Measurements from ENCODE around the gene LMTK2. TPM values are rescaled to one million over a fixed set of nuclear protein-coding genes. Genes with fewer than 3 reads are reported as not detected.

LMTK2 gene
- total and polyA plus RNA-seq, 3 donors from 2014 or later, result 16.1 to 36.1 (median 35.5) TPM

DNA sequence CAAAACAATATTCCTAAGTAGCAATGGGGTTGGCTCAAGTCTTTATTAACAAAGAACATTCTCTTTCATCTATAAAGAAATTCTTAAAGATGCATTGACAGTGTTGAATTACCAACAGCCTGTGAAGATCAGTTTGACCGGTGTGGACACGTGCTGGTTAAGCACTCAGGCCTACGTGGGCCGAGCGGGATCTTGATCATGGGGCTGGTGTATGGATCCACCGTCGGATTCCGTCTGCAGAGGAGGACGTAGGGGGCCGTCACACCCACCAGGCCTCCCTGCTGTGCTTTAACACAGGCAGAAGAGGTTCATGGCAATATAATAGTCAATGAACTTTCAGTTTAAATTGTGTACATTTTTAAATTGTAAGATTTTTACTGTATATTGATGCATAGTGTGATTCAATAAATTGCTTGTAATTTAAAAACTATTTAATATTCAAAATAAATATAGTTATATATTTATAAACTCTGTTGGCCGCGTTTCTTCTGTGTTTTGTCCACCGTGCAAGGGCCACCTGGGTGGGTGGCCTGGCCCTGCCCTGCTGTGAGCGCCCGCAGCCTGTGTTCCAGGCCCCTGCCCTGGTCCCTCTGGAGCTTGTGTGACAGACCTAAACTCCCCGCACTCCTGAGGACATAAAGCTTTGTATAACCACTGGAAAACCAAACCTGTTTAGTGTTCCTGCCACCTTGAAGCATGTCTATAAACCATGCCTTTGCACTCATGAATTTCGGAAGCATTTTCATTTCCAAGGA is 102.7 kb downstream of the LMTK2 start:
- WGBS, 2 donors, result 88 to 89% methylated on average over 17 of the region's 17 CpGs

DNA sequence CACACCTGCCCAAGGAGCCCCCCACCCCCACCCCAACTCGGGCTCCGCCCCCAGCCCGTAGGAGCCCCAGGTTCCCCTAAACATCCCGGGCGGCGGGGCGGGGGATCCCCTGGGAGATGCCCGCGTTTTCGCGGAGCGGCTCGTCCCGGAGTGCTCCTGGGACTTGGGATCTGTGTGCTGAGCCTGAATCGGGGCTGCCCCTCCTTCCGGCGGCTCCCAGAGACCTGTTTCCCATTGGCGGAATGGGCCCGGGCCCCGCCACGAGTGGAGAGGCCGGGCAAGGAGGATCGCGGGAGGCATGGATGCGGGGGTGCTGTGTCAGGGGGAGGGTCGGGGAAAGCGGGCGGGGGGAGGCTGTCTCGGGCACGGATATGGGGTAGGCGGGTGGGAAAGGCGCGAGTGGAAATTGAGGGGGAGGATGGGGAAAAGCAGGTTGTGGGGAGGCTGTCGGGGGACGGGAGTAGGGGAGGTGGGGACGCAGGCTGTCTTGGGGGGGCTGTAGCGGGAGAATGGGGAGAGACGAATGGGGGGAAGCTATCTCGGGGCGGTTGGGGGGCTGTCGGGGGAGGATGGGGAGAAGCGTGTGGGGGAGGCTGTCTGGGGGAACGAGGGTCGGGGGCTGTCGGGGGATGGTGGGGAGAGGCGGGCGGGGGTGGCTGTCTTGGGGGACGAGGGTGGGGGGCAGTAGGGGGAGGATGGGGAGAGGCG is 104.0 kb downstream of the LMTK2 start:
- no peak for TF ChIP-seq POLR2A (IDR thresholded peaks at IDR 0.05)
- TF ChIP-seq, protein P1, sequence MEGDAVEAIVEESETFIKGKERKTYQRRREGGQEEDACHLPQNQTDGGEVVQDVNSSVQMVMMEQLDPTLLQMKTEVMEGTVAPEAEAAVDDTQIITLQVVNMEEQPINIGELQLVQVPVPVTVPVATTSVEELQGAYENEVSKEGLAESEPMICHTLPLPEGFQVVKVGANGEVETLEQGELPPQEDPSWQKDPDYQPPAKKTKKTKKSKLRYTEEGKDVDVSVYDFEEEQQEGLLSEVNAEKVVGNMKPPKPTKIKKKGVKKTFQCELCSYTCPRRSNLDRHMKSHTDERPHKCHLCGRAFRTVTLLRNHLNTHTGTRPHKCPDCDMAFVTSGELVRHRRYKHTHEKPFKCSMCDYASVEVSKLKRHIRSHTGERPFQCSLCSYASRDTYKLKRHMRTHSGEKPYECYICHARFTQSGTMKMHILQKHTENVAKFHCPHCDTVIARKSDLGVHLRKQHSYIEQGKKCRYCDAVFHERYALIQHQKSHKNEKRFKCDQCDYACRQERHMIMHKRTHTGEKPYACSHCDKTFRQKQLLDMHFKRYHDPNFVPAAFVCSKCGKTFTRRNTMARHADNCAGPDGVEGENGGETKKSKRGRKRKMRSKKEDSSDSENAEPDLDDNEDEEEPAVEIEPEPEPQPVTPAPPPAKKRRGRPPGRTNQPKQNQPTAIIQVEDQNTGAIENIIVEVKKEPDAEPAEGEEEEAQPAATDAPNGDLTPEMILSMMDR (IDR thresholded peaks at IDR 0.05), result no peak
- H3K4me3 ChIP-seq, result peak overlapping the region; percentile 19 to 27
- intact Hi-C loops (cut with DNase I; ENCODE audit: low total_unique reads), result no loop called here
- no peaks in the 10 kb centered on the region for H3K36me3 ChIP-seq (ENCODE audit: low read depth, missing control alignments)
- no peaks in the 10 kb centered on the region for H3K4me1 ChIP-seq
- no peak overlapping the region for H3K27ac ChIP-seq
- DNase-seq, result no peak
- H3K27me3 ChIP-seq, result no peaks in the 10 kb centered on the region
- WGBS, 2 donors, result 4% methylated on average over 28 of the region's 49 CpGs; no CpG with 5 or more reads in 1 of the 2 donors
- H3K9me3 ChIP-seq, result no peaks in the 10 kb centered on the region

More for the DNA sequence above, 102.7 kb downstream of the LMTK2 start:
- TF ChIP-seq, protein P1 (IDR thresholded peaks at IDR 0.05), result no peak
- TF ChIP-seq POLR2A (IDR thresholded peaks at IDR 0.05), result no peak
- no peak for DNase-seq
- H3K27ac ChIP-seq, result no peak overlapping the region
- H3K27me3 ChIP-seq, result no peaks in the 10 kb centered on the region
- H3K9me3 ChIP-seq, result no peaks in the 10 kb centered on the region
- no peak overlapping the region for H3K4me3 ChIP-seq
- no peaks in the 10 kb centered on the region for H3K4me1 ChIP-seq
- H3K36me3 ChIP-seq (ENCODE audit: low read depth, missing control alignments), result no peaks in the 10 kb centered on the region
- intact Hi-C loops (cut with DNase I; ENCODE audit: low total_unique reads), result no loop called here

DNA sequence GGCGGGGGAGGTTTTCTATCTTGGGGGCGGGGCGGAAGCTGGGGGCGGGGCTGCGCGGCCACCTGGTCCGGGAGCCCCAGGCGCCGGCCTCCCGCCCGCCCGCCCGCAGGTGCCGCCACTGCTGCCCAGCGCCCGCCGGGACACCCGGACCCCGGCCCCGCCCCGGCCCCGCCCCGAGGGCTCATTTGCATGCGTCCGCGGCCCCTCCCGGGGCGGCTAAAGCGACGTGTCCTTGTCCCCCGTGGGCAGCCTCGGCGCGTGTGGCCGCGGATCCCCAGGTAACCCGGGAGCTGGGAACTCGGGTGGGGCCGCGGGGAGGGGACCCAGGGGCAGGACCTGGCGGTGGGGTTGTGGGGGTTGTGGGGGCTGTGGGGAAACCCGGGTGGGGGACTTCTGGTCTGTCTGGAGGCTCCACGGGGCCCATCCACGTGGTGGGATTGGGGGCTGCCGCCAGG is 104.6 kb downstream of the LMTK2 start, which contains the start of gene BHLHA15:
TSS of gene BHLHA15 (plus strand) at position 219 of the 455 bp plus-strand sequence. CDS start 871 bp downstream, outside the sequence.
- intact Hi-C loops (cut with DNase I; ENCODE audit: low total_unique reads), result no loop called here
- 2% methylated on average over 18 of the region's 45 CpGs; no CpG with 5 or more reads in 1 of the 2 donors for WGBS, 2 donors
- Histone ChIP-seq H3K36me3 (ENCODE audit: low read depth, missing control alignments) (no peaks in the 10 kb centered on the region), H3K27me3 (no peaks in the 10 kb centered on the region), H3K4me1 (no peaks in the 10 kb centered on the region), H3K4me3 (peak within 1 kb of the TSS; percentile 19 to 31), H3K27ac (no peak within 1 kb of the TSS), H3K9me3 (no peaks in the 10 kb centered on the region)
- DNase-seq, result no peak
- TF ChIP-seq, protein P1 (IDR thresholded peaks at IDR 0.05), result no peak
- no peak for TF ChIP-seq POLR2A (IDR thresholded peaks at IDR 0.05)

DNA sequence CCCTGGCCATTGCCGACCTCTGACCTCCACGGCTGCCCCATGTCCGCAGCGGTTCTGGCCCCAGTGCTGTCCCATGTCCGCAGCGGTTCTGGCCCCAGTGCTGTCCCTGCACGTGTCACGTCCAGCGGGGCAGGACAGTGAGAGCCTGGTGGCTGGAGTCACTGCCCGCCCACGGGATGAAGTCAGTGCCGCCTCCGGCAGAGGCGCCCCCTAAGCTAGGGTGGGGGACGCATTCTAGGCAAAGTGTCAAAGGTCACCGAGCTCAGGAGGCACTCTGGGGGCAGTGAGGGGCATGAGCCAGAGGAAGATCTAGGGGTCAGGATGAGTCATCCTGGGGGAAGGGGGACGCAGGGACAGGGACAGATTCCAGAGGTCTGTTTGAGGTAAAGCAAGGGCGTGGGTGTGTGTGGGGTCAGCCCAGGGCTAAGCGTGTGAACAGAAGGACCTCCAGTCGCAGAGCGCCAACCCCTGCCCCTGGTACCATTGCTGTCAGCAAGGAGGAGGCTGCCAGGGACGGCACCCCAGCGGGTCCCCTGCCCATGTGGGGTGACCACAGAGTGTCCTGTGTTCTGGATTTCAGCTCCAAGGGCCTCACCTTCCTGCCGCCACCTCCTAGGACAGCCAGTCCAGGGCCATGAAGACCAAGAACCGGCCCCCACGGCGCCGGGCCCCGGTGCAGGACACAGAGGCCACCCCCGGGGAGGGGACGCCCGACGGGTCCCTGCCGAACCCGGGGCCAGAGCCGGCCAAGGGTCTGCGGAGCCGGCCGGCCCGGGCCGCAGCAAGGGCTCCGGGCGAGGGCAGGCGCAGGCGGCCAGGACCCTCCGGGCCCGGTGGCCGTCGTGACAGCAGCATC is 105.2 kb downstream of the LMTK2 start:
- peak overlapping the region in 1 of 2 donors; percentile 31 for H3K4me3 ChIP-seq
- H3K4me1 ChIP-seq, result no peaks in the 10 kb centered on the region
- intact Hi-C loops (cut with DNase I; ENCODE audit: low total_unique reads), result no loop called here
- no peak for DNase-seq
- no peaks in the 10 kb centered on the region for H3K36me3 ChIP-seq (ENCODE audit: low read depth, missing control alignments)
- no peak for TF ChIP-seq POLR2A (IDR thresholded peaks at IDR 0.05)
- TF ChIP-seq, protein P1 (IDR thresholded peaks at IDR 0.05), result no peak
- 67 to 79% methylated on average over 16 to 49 of the region's 49 CpGs for WGBS, 2 donors
- no peaks in the 10 kb centered on the region for H3K9me3 ChIP-seq
- H3K27me3 ChIP-seq, result no peaks in the 10 kb centered on the region
- no peak overlapping the region for H3K27ac ChIP-seq
